Stimulated activated CD8-positive, alpha-beta memory T cell treated with anti-CD3 and anti-CD28 coated beads, Interleukin-7, amount 100 ng/mL, for 24 hours (primary cell): ENCODE data around the gene BRCA1.
A peak's percentile ranks its signal among the peaks of the same experiment; 100 is the strongest.
"Not testable (repeated sequence)": the region's sequence is repeated elsewhere in the genome, so short reads cannot be mapped to it uniquely, and the experiment has no call there.

Experiments
- DNase-seq: peaks from one replicate; pipeline ENCODE4 v3.0.0-alpha.2; 2020; ENCODE audit warnings: low read depth

BRCA1 gene

DNA sequence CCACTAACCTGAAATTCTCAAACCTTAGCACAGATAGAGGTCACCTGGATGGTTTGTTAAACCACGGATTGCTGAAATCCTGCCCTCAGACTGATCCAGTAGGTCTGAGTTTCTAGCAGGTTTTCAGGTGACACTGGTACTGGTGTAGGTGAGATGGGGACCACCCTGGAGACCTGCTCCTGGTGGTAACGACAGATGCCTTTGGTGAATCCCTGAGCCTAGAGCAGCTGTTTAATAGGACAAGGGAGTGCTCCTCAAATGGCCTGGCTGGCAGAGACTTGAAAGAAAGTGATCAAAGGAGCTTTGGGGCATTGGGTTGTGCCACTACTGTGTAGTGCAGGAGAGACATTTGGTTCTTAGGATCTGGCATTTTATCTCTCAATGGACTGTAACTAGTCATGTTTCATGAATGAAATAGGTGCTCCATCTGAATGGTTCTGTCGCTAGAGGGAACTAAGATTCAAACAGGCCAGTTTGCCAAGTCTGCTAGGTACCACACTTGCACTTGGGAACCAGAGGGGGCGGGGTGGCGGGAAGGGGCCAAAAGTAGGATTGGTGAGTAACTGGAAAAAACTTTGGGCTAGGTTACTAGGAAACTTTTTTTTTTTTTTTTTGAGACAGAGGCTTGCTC, 121.5 kb downstream of the BRCA1 start:
- no peak for DNase-seq

DNA sequence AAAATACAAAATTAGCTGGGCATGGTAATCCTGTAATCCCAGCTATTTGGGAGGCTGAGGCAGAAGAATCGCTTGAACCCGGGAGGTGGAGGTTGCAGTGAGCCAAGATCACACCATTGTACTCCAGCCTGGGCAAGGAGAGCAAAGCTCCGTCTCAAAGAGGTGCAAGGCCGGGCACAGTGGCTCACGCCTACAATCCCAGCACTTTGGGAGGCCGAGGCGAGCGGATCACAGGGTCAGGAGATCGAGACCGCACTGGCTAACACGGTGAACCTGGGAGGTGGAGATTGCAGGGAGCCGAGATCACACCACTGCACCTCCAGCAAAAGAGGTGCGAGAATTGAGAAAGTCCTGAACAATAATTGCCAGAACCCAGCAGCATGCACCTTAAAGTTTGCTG, 124.3 kb downstream of the BRCA1 start:
- DNase-seq = not testable (repeated sequence)

DNA sequence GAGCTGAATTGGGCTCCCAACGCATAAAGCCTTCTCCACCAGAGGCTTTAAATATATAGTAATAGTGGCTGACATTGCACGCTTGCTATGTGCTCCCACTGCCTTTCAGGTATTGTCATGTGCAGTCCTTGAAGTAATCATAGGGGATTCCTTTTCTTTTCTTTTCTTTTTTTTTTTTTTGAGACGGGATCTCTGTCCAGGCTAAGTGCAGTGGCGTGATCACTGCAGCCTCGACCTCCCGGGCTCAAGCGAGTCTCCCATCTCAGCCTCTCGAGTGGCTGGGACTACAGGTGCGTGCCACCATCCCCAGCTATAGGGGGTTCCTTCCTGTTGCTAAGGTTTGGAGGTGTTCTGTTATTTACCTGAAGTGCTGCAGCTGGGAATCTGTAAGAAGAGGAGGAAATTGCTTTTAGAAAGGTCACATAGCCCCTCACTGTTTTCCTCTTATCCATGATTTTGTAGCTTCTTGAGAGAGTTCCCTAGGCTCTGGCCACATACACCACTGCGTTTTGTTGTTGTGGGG, 126.1 kb downstream of the BRCA1 start:
- DNase-seq = no peak

- DNase-seq = peak; percentile 94
These were observed 126.9 kb downstream of the BRCA1 start, which contains the start of gene RPL27 for GRCh38 chr17:42997984-42998938. Gene RPL27 (plus strand): TSS chr17:42998419. CDS start chr17:42998751, 332 bp downstream.

- DNase-seq = no peak
These were observed 127.7 kb downstream of the BRCA1 start for GRCh38 chr17:42997390-42997983.
